Panc1 (cell line): ENCODE results near the gene ALKAL2. TPM values are rescaled to one million over a fixed set of nuclear protein-coding genes. Genes with fewer than 3 reads are reported as not detected.

ENCODE experiments used
- ATAC-seq: fragments of 200-7000 bp; cut with Tn5 transposase; 2 replicates; pipeline ENCODE4 v1.9.1; 2020; ENCODE audit warnings: mild to moderate bottlenecking, moderate library complexity
- BruUV-seq: library from RNA; stranded (reverse); fragments of 400-500 nt; replicated peaks from 2 replicates; lab custom pipeline; 2021; lab: Mats Ljungman, UMichigan
- CTCF ChIA-PET: fragments of 300-600 bp; sonication (Branson Sonifier 250); formaldehyde crosslinking; loops from one replicate; lab custom pipeline; 2022; ENCODE audit warnings: antibody characterized with exemption; lab: Charles Lee
- POLR2A ChIA-PET: fragments of 300-600 bp; sonication (Branson Sonifier 250); formaldehyde crosslinking; loops from one replicate; lab custom pipeline; 2022; ENCODE audit warnings: antibody characterized with exemption; lab: Charles Lee
- DNase-seq: peaks from one replicate; pipeline ENCODE4 v3.0.0-alpha.2; 2010; ENCODE audit warnings: low read depth, low spot score
- H3K27ac ChIP-seq: 2 replicates; pipeline ENCODE4 v1.5.1; 2011; ENCODE audit warnings: mild to moderate bottlenecking, low read length, inconsistent platforms
- H3K27me3 ChIP-seq: fragments of 200-500 bp; sonication (Bioruptor generic); 2 replicates; pipeline ENCODE4 v1.6.0; 2014; ENCODE audit warnings: low read length, inconsistent platforms; ENCODE audit not compliant: control insufficient read depth, insufficient read depth
- H3K36me3 ChIP-seq: fragments of 200-500 bp; sonication (Bioruptor generic); 2 replicates; pipeline ENCODE4 v1.5.1; 2014; ENCODE audit warnings: inconsistent platforms, mild to moderate bottlenecking, low read length, moderate library complexity; ENCODE audit not compliant: control insufficient read depth, insufficient read depth
- H3K4me1 ChIP-seq: 2 replicates; pipeline ENCODE4 v1.5.1; 2011; ENCODE audit warnings: inconsistent platforms, mild to moderate bottlenecking, low read length, moderate library complexity; ENCODE audit not compliant: control insufficient read depth, insufficient read depth
- H3K4me3 ChIP-seq, 2 experiments: 2 replicates each; pipeline ENCODE4 v1.5.1; 2011 to 2012; ENCODE audit warnings: low read depth in 2 of 2, low read length in 2 of 2, mild to moderate bottlenecking in 2 of 2, inconsistent platforms in 1 of 2, moderate library complexity in 1 of 2
- H3K9me3 ChIP-seq: fragments of 200-500 bp; sonication (Bioruptor generic); 2 replicates; pipeline ENCODE4 v1.5.1; 2014; ENCODE audit warnings: low read depth, mild to moderate bottlenecking, inconsistent platforms, low read length, moderate library complexity; ENCODE audit not compliant: control insufficient read depth, insufficient read depth
- POLR2AphosphoS5 ChIP-seq: IDR thresholded peaks from 2 replicates; pipeline ENCODE4 v1.6.1; 2012; ENCODE audit warnings: mild to moderate bottlenecking, low read depth, low read length, moderate library complexity
- SIN3A ChIP-seq: IDR thresholded peaks from 2 replicates; pipeline ENCODE4 v1.6.1; 2012; ENCODE audit warnings: low read depth, mild to moderate bottlenecking, low read length, moderate library complexity, borderline replicate concordance; ENCODE audit not compliant: insufficient read depth
- TCF7L2 ChIP-seq: IDR thresholded peaks from 2 replicates; pipeline ENCODE4 v1.6.1; 2011; ENCODE audit warnings: mild to moderate bottlenecking, low read depth, low read length, inconsistent platforms
- in situ Hi-C: cut with HindIII; loops from 2 replicates; pipeline ENCODE4 v1.10.0; 2016; ENCODE audit warnings: low sequenced_read_pairs, low pct_unique_long_range_greater_than_20kb
- intact Hi-C: fragments of 100-400 bp; cut with micrococcal nuclease; formaldehyde crosslinking; loops from one replicate; pipeline ENCODE4 v1.10.0; 2022; ENCODE audit not compliant: unreplicated experiment
- total RNA-seq: library from RNA; stranded (reverse); gene quantifications from one replicate; pipeline ENCODE4 v1.2.1, GENCODE V29; 2021; ENCODE audit not compliant: unreplicated experiment
- TF ChIP-seq, protein P1 (sequence below), 2 experiments: IDR thresholded peaks; 2 replicates each; pipeline ENCODE4 v1.6.1; 2011 to 2012; ENCODE audit warnings: low read depth in 2 of 2, control low read depth in 1 of 2, low read length in 1 of 2, mild to moderate bottlenecking in 1 of 2, moderate library complexity in 1 of 2; ENCODE audit not compliant: insufficient read depth in 1 of 2
- TF ChIP-seq, protein P2 (sequence below): fragments of 450-650 bp; IDR thresholded peaks from 2 replicates; pipeline ENCODE4 v1.5.1; 2017; ENCODE audit warnings: mild to moderate bottlenecking

The ALKAL2 gene
- total RNA-seq, 1 experiment from 2014 or later = not detected

DNA sequence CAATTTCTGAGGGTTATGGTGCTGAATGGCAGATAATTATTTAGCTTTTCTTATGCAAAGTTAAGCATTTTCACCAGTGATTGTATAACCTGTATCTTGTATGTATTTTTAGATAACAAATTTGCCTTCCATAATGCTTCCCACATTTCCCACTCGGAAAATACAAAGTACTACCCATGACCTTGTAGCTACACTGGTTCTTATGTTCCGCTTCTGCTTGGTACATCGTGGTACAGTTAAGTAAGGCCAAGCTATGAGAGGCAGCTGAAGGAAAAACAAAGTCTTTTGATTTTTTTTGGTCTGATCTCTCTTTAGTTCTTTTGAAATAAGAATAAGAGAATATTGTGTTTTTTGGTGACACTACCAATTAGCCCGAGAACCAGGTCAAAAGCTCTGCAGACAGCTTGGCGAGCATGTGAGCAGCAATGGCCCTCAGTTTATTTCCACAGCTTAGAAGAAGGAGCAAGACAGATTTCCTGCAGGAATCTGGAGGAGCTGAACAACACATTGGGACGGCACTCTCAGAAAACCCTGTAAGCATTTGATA lies 50.8 kb downstream of the ALKAL2 start:
- CTCF ChIA-PET = no interaction called here
- in situ Hi-C loops = no loop called here
- TF ChIP-seq, protein P1, sequence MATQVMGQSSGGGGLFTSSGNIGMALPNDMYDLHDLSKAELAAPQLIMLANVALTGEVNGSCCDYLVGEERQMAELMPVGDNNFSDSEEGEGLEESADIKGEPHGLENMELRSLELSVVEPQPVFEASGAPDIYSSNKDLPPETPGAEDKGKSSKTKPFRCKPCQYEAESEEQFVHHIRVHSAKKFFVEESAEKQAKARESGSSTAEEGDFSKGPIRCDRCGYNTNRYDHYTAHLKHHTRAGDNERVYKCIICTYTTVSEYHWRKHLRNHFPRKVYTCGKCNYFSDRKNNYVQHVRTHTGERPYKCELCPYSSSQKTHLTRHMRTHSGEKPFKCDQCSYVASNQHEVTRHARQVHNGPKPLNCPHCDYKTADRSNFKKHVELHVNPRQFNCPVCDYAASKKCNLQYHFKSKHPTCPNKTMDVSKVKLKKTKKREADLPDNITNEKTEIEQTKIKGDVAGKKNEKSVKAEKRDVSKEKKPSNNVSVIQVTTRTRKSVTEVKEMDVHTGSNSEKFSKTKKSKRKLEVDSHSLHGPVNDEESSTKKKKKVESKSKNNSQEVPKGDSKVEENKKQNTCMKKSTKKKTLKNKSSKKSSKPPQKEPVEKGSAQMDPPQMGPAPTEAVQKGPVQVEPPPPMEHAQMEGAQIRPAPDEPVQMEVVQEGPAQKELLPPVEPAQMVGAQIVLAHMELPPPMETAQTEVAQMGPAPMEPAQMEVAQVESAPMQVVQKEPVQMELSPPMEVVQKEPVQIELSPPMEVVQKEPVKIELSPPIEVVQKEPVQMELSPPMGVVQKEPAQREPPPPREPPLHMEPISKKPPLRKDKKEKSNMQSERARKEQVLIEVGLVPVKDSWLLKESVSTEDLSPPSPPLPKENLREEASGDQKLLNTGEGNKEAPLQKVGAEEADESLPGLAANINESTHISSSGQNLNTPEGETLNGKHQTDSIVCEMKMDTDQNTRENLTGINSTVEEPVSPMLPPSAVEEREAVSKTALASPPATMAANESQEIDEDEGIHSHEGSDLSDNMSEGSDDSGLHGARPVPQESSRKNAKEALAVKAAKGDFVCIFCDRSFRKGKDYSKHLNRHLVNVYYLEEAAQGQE (IDR thresholded peaks at IDR 0.05; ENCODE audit: insufficient read depth in 1 of 2, low read depth in 2 of 2, low read length in 1 of 2) = no peak
- TF ChIP-seq TCF7L2 (no peak), SIN3A (no peak), POLR2AphosphoS5 (no peak)
- TF ChIP-seq, protein P2, sequence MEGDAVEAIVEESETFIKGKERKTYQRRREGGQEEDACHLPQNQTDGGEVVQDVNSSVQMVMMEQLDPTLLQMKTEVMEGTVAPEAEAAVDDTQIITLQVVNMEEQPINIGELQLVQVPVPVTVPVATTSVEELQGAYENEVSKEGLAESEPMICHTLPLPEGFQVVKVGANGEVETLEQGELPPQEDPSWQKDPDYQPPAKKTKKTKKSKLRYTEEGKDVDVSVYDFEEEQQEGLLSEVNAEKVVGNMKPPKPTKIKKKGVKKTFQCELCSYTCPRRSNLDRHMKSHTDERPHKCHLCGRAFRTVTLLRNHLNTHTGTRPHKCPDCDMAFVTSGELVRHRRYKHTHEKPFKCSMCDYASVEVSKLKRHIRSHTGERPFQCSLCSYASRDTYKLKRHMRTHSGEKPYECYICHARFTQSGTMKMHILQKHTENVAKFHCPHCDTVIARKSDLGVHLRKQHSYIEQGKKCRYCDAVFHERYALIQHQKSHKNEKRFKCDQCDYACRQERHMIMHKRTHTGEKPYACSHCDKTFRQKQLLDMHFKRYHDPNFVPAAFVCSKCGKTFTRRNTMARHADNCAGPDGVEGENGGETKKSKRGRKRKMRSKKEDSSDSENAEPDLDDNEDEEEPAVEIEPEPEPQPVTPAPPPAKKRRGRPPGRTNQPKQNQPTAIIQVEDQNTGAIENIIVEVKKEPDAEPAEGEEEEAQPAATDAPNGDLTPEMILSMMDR = no peak
- no TSS peak for BruUV-seq
- H3K36me3 ChIP-seq = no peaks in the 10 kb centered on the region
- intact Hi-C loops = no loop called here
- no peaks in the 10 kb centered on the region for H3K27me3 ChIP-seq
- POLR2A ChIA-PET = interaction anchor here (0.6 kb wide), 1 partner anchor 25 kb away, joined by 3 read pairs; no protein-coding TSS in a partner anchor
- no peaks in the 10 kb centered on the region for H3K4me1 ChIP-seq
- no peaks in the 10 kb centered on the region for H3K9me3 ChIP-seq
- DNase-seq (no peak), ATAC-seq (no peak)
- H3K4me3 ChIP-seq = no peak overlapping the region
- H3K27ac ChIP-seq = no peak overlapping the region

DNA sequence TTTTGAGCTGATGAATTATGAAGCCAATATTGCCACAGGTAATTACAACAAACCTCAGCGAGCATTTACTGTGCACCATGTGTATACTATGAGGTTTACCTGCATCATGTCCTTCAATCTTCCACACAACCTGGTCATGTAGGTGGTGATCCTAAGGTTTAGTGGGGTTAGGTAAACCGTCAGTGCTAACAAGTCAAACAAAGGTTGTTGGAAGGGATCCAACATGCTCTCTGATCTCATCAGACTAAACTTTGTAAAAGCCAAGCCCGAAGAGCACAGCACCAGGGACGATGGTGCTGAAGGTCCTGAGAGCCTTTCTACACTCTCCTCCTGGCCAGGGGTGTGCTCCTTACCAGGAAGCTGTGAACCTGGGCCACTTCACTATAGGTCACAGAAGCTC lies 53.5 kb downstream of the ALKAL2 start:
- DNase-seq (no peak), ATAC-seq (no peak)
- H3K4me3 ChIP-seq = no peak overlapping the region
- H3K36me3 ChIP-seq = no peaks in the 10 kb centered on the region
- ChIA-PET CTCF (no interaction called here), POLR2A (no interaction called here)
- H3K4me1 ChIP-seq = no peaks in the 10 kb centered on the region
- in situ Hi-C loops (no loop called here), intact Hi-C loops (no loop called here)
- H3K27ac ChIP-seq = no peak overlapping the region
- no TSS peak for BruUV-seq
- H3K27me3 ChIP-seq = no peaks in the 10 kb centered on the region
- no peaks in the 10 kb centered on the region for H3K9me3 ChIP-seq
- TF ChIP-seq SIN3A = no peak
- no peak for TF ChIP-seq TCF7L2
- TF ChIP-seq, protein P1 (IDR thresholded peaks at IDR 0.05; ENCODE audit: insufficient read depth in 1 of 2, low read depth in 2 of 2, low read length in 1 of 2) = no peak
- TF ChIP-seq POLR2AphosphoS5 = no peak
- TF ChIP-seq, protein P2 = no peak
